Spinal cord (tissue), 10 donors: Measurements from ENCODE around the gene ILF2. TPM values are rescaled to one million over a fixed set of nuclear protein-coding genes. Genes with fewer than 3 reads are reported as not detected.
A peak's percentile ranks its signal among the peaks of the same experiment; 100 is the strongest.

Experiments used
- DNase-seq, 6 donors: peaks; one replicate each; pipeline versions ENCODE4 v3.0.0 to v3.0.0-alpha.2; 2013 to 2015; ENCODE audit warnings: low spot score in 6 of 6, low read depth in 4 of 6
- H3K27ac ChIP-seq: one replicate; pipeline ENCODE4 v1.5.1; 2013; ENCODE audit warnings: low read depth, low read length, control low read depth
- H3K27me3 ChIP-seq: one replicate; pipeline ENCODE4 v1.6.1; 2013; ENCODE audit warnings: low read length; ENCODE audit not compliant: control insufficient read depth, insufficient read depth
- H3K36me3 ChIP-seq: one replicate; pipeline ENCODE4 v1.6.1; 2013; ENCODE audit warnings: low read length; ENCODE audit not compliant: control insufficient read depth, insufficient read depth
- H3K4me1 ChIP-seq: one replicate; pipeline ENCODE4 v1.6.1; 2013; ENCODE audit warnings: low read length; ENCODE audit not compliant: control insufficient read depth, insufficient read depth
- H3K4me3 ChIP-seq: one replicate; pipeline ENCODE4 v1.5.1; 2013; ENCODE audit warnings: low read depth, low read length, control low read depth
- H3K9me3 ChIP-seq: one replicate; pipeline ENCODE4 v1.6.1; 2013; ENCODE audit warnings: low read length; ENCODE audit not compliant: control insufficient read depth, insufficient read depth
- WGBS: methylation state at CpG from one replicate; pipeline ENCODE4 v1.1.5; 2013; ENCODE audit warnings: missing lambda C conversion rate; ENCODE audit not compliant: insufficient coverage; 5-methylcytosine and 5-hydroxymethylcytosine counted together
- polyA plus RNA-seq, 2 donors: library from polyadenylated mRNA; unstranded; fragments of 120-200 nt; gene quantifications; one replicate each; pipeline ENCODE4 v1.2.1, GENCODE V29; 2013; ENCODE audit not compliant: insufficient read length in 2 of 2
- small RNA-seq: library from RNA; depleted of rRNA; stranded (forward); fragments of <200 nt; gene quantifications from one replicate; pipeline ENCODE3, GENCODE V24; 2014; ENCODE audit warnings: low replicate concordance
- total RNA-seq, 2 donors: library from RNA; depleted of rRNA in 1 of 2; stranded (reverse); fragments of 120-200 nt in 1 of 2; fragments of >200 nt in 1 of 2; gene quantifications; one replicate each; pipeline versions ENCODE4 v1.2.3 to v1.2.4, GENCODE V29; 2013 to 2014
- donor health status: healthy.

Gene ILF2
- total and polyA plus RNA-seq, 4 donors = 155 to 243 (median 211) TPM

DNA sequence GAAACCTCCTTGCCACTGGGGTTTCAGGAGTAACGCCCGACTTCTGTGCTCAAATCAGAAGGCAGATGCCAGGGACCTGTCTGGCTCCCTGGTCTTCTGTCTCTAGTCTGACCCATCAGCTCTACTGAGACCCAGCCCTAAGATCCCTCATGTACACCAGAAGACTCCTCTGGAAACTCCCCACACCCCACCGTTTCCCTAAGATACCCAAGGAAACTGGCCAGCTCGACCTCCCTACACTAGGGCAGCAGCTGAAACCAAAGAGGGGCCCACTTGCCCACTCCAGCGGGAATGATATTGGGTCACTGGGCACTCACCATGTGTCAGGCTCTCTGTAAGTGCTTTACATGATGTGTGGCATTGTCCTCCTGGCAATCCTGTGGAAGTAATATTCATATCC is 57.4 kb downstream of the ILF2 start:
- Histone ChIP-seq H3K9me3 (no peaks in the 10 kb centered on the region), H3K4me3 (no peak overlapping the region), H3K4me1 (peaks cover 48% of the 10 kb centered on the region), H3K27ac (no peak overlapping the region), H3K36me3 (peaks cover 4% of the 10 kb centered on the region), H3K27me3 (no peaks in the 10 kb centered on the region)
- no peak for DNase-seq
- WGBS = 83% methylated on average over 3 of the region's 5 CpGs

DNA sequence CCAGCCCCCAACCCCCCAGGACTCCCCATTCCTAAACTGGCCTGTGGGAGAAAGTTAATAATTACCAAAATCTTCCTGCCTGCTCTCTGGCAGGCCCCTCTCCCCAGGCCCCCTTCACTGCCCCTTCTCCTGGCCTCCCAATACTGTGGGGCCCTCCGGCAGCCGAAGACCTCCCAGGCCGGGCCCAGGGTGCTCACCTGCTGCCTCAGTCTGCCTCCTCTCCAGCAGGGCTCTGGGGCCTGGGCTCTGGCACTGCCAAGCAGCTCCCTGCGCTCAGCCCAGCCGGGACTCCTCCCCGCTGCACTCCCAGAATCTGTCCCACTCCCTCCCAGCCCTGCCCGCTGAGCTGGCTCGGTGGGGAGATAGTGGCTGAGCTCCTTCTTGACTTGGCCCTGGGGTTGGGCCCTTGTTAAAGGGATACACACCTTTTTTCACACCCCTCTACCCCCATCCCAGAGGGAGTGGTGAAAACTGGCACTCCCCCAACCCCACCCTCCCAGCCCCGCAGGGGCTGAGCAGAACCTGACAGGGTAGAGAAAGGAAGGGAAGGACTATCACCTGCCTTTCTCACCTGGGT is 58.0 kb downstream of the ILF2 start, which contains the start of gene S100A16:
S100A16 (minus strand) TSS at position 383 of the 577 bp plus-strand sequence. CDS start 4,986 bp downstream, outside the sequence.
- 32% methylated on average over 6 of the region's 9 CpGs for WGBS
- peak in 2 of 6 donors; percentile 38 to 71 for DNase-seq
- peaks cover 54% of the 10 kb centered on the region for H3K4me1 ChIP-seq
- H3K27me3 ChIP-seq = no peaks in the 10 kb centered on the region
- H3K9me3 ChIP-seq = no peaks in the 10 kb centered on the region
- peak within 1 kb of the TSS; percentile 43 for H3K4me3 ChIP-seq
- peak within 1 kb of the TSS; percentile 82 for H3K27ac ChIP-seq
- peaks cover 9% of the 10 kb centered on the region for H3K36me3 ChIP-seq

DNA sequence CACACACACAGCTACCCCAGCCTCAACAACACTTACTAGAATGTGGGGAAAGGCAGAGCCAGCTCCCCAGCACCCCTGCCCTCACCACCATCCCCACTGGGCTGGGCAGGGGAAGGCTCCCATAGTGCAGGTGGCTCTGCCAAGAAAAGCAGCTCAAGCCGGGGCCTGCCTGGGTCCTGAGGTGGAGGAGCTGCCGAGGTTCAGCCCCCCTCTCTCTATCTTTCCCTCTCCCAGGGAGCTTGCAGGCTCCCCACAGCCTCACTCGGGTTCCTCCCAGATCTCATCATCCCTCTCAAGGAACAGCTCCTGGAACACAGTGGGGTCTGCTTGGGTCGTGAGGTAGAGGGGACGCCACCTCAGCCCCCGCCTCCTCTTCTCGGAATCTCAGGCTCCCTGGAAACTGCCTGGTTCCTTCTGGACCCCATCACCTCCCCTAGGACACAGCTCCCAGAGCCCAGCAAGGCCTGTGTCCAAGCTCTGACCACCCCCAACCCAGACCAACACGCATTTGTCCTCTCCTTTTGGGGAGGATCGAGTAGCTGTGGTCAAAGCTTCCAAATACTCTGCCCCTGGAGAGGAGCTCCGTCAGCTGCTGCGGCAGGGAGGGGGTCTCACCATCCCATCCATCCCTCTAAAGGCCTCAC is 58.6 kb downstream of the ILF2 start:
- Histone ChIP-seq H3K4me1 (peaks cover 56% of the 10 kb centered on the region), H3K27ac (peak overlapping the region; percentile 82), H3K27me3 (no peaks in the 10 kb centered on the region), H3K36me3 (peaks cover 15% of the 10 kb centered on the region), H3K4me3 (peak overlapping the region; percentile 43), H3K9me3 (no peaks in the 10 kb centered on the region)
- WGBS = 39% methylated on average over 9 of the region's 11 CpGs
- peak in 1 of 6 donors; percentile 39 for DNase-seq

Small RNA genes within 50 kb of the gene (small RNA-seq; reads per million reads assigned to genes)
- gene MIR8083 = not detected
- not detected for gene RN7SL372P

Other genes with a start within 250 kb of the ILF2 start
- not detected for gene S100A7, start 210.3 kb downstream of the ILF2 start, total RNA-seq
- not detected for gene S100A7, start 210.3 kb downstream of the ILF2 start, polyA plus RNA-seq
- 100 to 1,000 TPM in 1 of 2 donors, 10 to 100 TPM in 1; 75.3 to 276 TPM for gene S100A6, start 135.0 kb downstream of the ILF2 start, total RNA-seq
- 100 to 1,000 TPM; 106 to 149 TPM for gene S100A6, start 135.0 kb downstream of the ILF2 start, polyA plus RNA-seq
- gene S100A5, start 130.1 kb downstream of the ILF2 start, total RNA-seq = not detected
- not detected for gene S100A5, start 130.1 kb downstream of the ILF2 start, polyA plus RNA-seq
- 10 to 100 TPM; 21.1 to 38.2 TPM for gene S100A4, start 125.2 kb downstream of the ILF2 start, total RNA-seq
- 10 to 100 TPM in 1 of 2 donors, 1 to 10 TPM in 1; 6.0 to 17.9 TPM for gene S100A4, start 125.2 kb downstream of the ILF2 start, polyA plus RNA-seq
- not detected for gene S100A3, start 121.7 kb downstream of the ILF2 start, total RNA-seq
- gene S100A3, start 121.7 kb downstream of the ILF2 start, polyA plus RNA-seq = under 1 TPM in 1 of 2 donors, not detected in 1; 0.29 TPM
- gene S100A2, start 105.1 kb downstream of the ILF2 start, total RNA-seq = 1 to 10 TPM in 1 of 2 donors, not detected in 1; 1.2 TPM
- under 1 TPM; 0.40 to 0.81 TPM for gene S100A2, start 105.1 kb downstream of the ILF2 start, polyA plus RNA-seq
- gene S100A16, start 57.9 kb downstream of the ILF2 start, total RNA-seq = 100 to 1,000 TPM in 1 of 2 donors, 10 to 100 TPM in 1; 46.0 to 101 TPM
- gene S100A16, start 57.9 kb downstream of the ILF2 start, polyA plus RNA-seq = 100 to 1,000 TPM; 120 to 135 TPM
- gene S100A14, start 54.7 kb downstream of the ILF2 start, total RNA-seq = under 1 TPM in 1 of 2 donors, not detected in 1; 0.61 TPM
- under 1 TPM in 1 of 2 donors, not detected in 1; 0.39 TPM for gene S100A14, start 54.7 kb downstream of the ILF2 start, polyA plus RNA-seq
- 100 to 1,000 TPM in 1 of 2 donors, 10 to 100 TPM in 1; 30.5 to 141 TPM for gene S100A13, start 43.5 kb downstream of the ILF2 start, total RNA-seq
- gene S100A13, start 43.5 kb downstream of the ILF2 start, polyA plus RNA-seq = 10 to 100 TPM; 42.0 to 58.3 TPM
- gene S100A1, start 42.6 kb downstream of the ILF2 start, total RNA-seq = 10 to 100 TPM in 1 of 2 donors, 1 to 10 TPM in 1; 3.7 to 10.2 TPM
- gene S100A1, start 42.6 kb downstream of the ILF2 start, polyA plus RNA-seq = 10 to 100 TPM; 18.5 to 19.0 TPM
- 10 to 100 TPM; 56.9 to 58.0 TPM for gene CHTOP, start 36.9 kb downstream of the ILF2 start, total RNA-seq
- 100 to 1,000 TPM; 115 to 127 TPM for gene CHTOP, start 36.9 kb downstream of the ILF2 start, polyA plus RNA-seq
- 10 to 100 TPM; 58.0 to 70.5 TPM for gene SNAPIN, start 12.3 kb downstream of the ILF2 start, total RNA-seq
- gene SNAPIN, start 12.3 kb downstream of the ILF2 start, polyA plus RNA-seq = 10 to 100 TPM; 65.4 to 70.2 TPM
- gene NPR1, start 7.7 kb upstream of the ILF2 start, total RNA-seq = 1 to 10 TPM; 1.7 to 6.3 TPM
- gene NPR1, start 7.7 kb upstream of the ILF2 start, polyA plus RNA-seq = 1 to 10 TPM; 1.6 to 3.2 TPM
- 10 to 100 TPM; 40.5 to 57.8 TPM for gene INTS3, start 57.1 kb upstream of the ILF2 start, total RNA-seq
- gene INTS3, start 57.1 kb upstream of the ILF2 start, polyA plus RNA-seq = 100 to 1,000 TPM in 1 of 2 donors, 10 to 100 TPM in 1; 81.5 to 107 TPM
- 10 to 100 TPM; 12.1 to 29.0 TPM for gene SLC27A3, start 104.4 kb upstream of the ILF2 start, total RNA-seq
- 10 to 100 TPM; 28.5 to 37.3 TPM for gene SLC27A3, start 104.4 kb upstream of the ILF2 start, polyA plus RNA-seq